AG04450 (cell line): ENCODE measurements around the gene NT5E. TPM values are rescaled to one million over a fixed set of nuclear protein-coding genes. Genes with fewer than 3 reads are reported as not detected.

ENCODE experiments used
- CTCF ChIA-PET: fragments of 300-600, 350-600 bp; formaldehyde crosslinking; extraction: SDS; loops from one replicate; lab custom pipeline; 2022; ENCODE audit warnings: antibody characterized with exemption, inconsistent platforms; lab: Charles Lee
- POLR2A ChIA-PET: fragments of 350-600 bp; formaldehyde crosslinking; extraction: SDS; loops from one replicate; lab custom pipeline; 2021; ENCODE audit warnings: antibody characterized with exemption, inconsistent platforms; lab: Yijun Ruan, JAX
- DNase-seq: peaks from one replicate; pipeline ENCODE4 v3.0.0-alpha.2; 2011; ENCODE audit warnings: low read depth, low spot score
- H3K27ac ChIP-seq: one replicate; pipeline ENCODE4 v1.5.1; 2012; ENCODE audit warnings: low read depth, low read length, control low read depth
- H3K27me3 ChIP-seq: one replicate; pipeline ENCODE4 v1.6.0; 2012; ENCODE audit warnings: low read length; ENCODE audit not compliant: control insufficient read depth, insufficient read depth
- H3K4me3 ChIP-seq: 2 replicates; pipeline ENCODE4 v1.5.1; 2011; ENCODE audit warnings: mild to moderate bottlenecking, low read depth, low read length, control low read depth
- H3K9me3 ChIP-seq: 2 replicates; pipeline ENCODE4 v1.5.1; 2012; ENCODE audit warnings: low read length; ENCODE audit not compliant: control insufficient read depth, insufficient read depth
- polyA plus RNA-seq: library from polyadenylated mRNA; depleted of rRNA; stranded (reverse); fragments of >200 nt; gene quantifications from 2 replicates; pipeline ENCODE4 v1.2.3, GENCODE V29; 2011
- TF ChIP-seq, protein P1 (sequence below): IDR thresholded peaks from 2 replicates; pipeline ENCODE4 v1.5.1; 2011; ENCODE audit warnings: low read depth, low read length, control low read depth, inconsistent platforms

Gene NT5E
- polyA plus RNA-seq, 1 experiment: 164 TPM

DNA sequence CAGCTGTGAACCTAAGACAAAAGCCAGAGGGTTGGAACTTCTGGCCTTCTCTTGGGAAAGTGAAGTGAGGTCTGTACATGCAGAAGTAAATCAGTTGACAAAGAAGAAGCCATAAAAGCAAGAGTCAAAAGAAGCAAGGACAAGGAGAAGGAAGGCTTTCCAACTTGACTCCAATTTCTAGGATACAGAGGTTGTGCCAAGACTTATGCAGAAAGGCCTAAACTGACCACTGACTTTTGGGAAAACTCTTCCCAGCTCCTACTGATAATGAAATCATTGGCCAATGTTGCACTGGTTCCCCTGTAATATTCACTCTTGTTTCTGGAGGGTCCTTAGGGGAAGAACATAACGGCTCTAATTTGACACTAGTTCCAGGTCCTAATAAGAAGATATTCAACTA is 29.3 kb upstream of the NT5E start:
- no peak overlapping the region for H3K4me3 ChIP-seq
- CTCF ChIA-PET: interaction anchor here (0.7 to 3.6 kb wide), 2 partner anchors 63 to 98 kb away, joined by 3 to 16 read pairs; no protein-coding TSS in a partner anchor
- TF ChIP-seq, protein P1, sequence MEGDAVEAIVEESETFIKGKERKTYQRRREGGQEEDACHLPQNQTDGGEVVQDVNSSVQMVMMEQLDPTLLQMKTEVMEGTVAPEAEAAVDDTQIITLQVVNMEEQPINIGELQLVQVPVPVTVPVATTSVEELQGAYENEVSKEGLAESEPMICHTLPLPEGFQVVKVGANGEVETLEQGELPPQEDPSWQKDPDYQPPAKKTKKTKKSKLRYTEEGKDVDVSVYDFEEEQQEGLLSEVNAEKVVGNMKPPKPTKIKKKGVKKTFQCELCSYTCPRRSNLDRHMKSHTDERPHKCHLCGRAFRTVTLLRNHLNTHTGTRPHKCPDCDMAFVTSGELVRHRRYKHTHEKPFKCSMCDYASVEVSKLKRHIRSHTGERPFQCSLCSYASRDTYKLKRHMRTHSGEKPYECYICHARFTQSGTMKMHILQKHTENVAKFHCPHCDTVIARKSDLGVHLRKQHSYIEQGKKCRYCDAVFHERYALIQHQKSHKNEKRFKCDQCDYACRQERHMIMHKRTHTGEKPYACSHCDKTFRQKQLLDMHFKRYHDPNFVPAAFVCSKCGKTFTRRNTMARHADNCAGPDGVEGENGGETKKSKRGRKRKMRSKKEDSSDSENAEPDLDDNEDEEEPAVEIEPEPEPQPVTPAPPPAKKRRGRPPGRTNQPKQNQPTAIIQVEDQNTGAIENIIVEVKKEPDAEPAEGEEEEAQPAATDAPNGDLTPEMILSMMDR: no peak
- H3K9me3 ChIP-seq: no peaks in the 10 kb centered on the region
- H3K27ac ChIP-seq: no peak overlapping the region
- POLR2A ChIA-PET: interaction anchor here (2.0 kb wide), 1 partner anchor 16 kb away, joined by 7 read pairs; no protein-coding TSS in a partner anchor
- H3K27me3 ChIP-seq: no peaks in the 10 kb centered on the region
- no peak for DNase-seq

DNA sequence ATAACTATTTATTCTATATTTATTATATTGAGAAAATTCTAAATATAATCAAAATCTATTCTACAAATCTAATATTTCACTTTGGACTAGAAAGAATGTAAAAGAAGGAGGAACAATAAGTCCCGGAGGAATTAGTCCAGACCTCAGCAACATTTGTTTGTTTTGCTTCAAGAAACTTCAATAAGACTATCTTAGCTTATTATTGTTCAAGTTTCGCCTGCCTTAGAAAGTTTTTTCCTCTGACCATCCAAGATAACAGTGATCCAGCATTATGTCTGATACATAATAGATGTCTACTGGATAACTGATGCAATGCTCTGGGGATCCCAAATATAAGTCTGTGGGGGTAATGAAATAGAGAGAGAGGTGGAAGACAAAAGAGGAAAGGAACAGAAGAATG is 28.7 kb upstream of the NT5E start:
- H3K9me3 ChIP-seq: peaks cover under 1% of the 10 kb centered on the region; the same call in 1 of the 2 replicates
- H3K27ac ChIP-seq: no peak overlapping the region
- H3K4me3 ChIP-seq: no peak overlapping the region
- TF ChIP-seq, protein P1: no peak
- CTCF ChIA-PET: interaction anchor here (0.7 to 3.6 kb wide), 3 partner anchors 62 to 116 kb away, joined by 3 to 16 read pairs (median 3); no protein-coding TSS in a partner anchor
- POLR2A ChIA-PET: interaction anchor here (2.0 to 2.6 kb wide), 2 partner anchors 16 to 29 kb away, joined by 7 to 14 read pairs; partner anchors contain the start of gene NT5E
- no peak for DNase-seq
- H3K27me3 ChIP-seq: no peaks in the 10 kb centered on the region

DNA sequence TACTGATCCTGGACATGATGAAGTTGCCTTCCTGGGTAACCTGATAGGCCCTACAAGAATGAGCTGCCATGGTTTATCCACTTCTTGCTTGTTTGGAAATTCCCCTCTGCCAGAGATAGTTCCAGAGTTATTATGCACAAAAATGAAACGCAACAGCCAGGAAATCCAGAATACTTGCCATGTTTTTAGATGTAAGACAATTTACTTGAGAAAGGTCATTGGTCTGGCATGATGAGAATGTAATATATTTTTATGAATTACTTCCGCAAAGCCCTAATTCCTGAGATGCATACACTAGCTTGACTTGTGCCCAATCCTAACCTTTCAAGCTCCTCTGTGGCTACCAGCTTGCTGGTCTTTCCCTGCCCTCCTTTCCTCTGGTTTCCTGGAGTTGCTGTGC is 27.9 kb upstream of the NT5E start:
- H3K4me3 ChIP-seq: no peak overlapping the region
- DNase-seq: no peak
- POLR2A ChIA-PET: interaction anchor here (2.0 to 2.6 kb wide), 2 partner anchors 17 to 28 kb away, joined by 7 to 14 read pairs; partner anchors contain the start of gene NT5E

DNA sequence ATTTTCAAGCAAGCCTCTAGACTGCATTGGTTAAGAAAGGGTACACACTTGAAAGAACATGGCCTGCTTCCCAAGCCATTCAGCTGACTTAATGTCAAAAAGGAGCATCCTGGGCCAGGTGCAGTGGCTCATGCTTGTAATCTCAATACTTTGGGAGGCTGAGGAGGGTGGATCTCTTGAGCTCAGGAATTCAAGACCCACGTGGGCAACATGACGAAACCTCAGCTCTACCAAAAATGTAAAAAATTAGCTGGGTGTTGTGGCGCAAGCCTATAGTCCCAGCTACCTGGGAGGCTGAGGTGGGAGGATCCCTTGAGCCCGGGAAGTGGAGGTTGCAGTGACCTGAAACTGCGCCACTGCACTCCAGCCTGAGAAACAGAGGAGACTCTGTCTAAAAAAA is 26.9 kb upstream of the NT5E start:
- ChIA-PET POLR2A (interaction anchor here (2.6 kb wide), 1 partner anchor 27 kb away, joined by 14 read pairs; the partner anchor contains the start of gene NT5E), CTCF (interaction anchor here (1.7 to 3.6 kb wide), 2 partner anchors 60 to 68 kb away, joined by 5 to 16 read pairs; no protein-coding TSS in a partner anchor)
- TF ChIP-seq, protein P1: no peak
- no peak for DNase-seq
- Histone ChIP-seq H3K9me3 (peaks cover 10% of the 10 kb centered on the region), H3K27ac (no peak overlapping the region), H3K27me3 (no peaks in the 10 kb centered on the region), H3K4me3 (no peak overlapping the region)

More for the DNA sequence above, 27.9 kb upstream of the NT5E start:
- H3K27ac ChIP-seq: no peak overlapping the region
- no peaks in the 10 kb centered on the region for H3K27me3 ChIP-seq
- TF ChIP-seq, protein P1: no peak
- peaks cover 6% of the 10 kb centered on the region; the same call in 1 of the 2 replicates for H3K9me3 ChIP-seq
- CTCF ChIA-PET: interaction anchor here (1.4 to 3.6 kb wide), 3 partner anchors 61 to 116 kb away, joined by 3 to 16 read pairs (median 5); no protein-coding TSS in a partner anchor

DNA sequence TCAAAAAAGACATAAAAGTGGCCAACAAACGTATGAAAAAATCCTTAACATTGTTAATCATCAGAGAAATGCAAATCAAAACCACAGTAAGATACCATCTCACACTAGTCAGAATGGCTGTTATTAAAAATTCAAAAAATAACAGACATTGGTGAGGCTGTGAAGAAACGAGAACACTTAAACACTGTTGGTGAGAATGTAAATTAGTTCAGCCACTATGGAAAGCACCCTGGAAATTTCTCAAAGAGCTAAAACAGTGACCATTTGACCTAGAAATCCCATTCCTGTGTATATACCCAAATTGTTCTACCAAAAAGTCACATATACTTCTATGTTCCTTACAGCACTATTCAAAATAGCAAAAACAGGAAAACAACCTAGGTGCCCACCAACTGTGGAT is 24.9 kb upstream of the NT5E start:
- Histone ChIP-seq H3K27me3 (no peaks in the 10 kb centered on the region), H3K27ac (no peak overlapping the region), H3K4me3 (no peak overlapping the region), H3K9me3 (peaks cover 10% of the 10 kb centered on the region)
- TF ChIP-seq, protein P1: no peak
- ChIA-PET POLR2A (no interaction called here), CTCF (no interaction called here)
- no peak for DNase-seq
